Activated CD4-positive, alpha-beta T cell treated with anti-CD3 and anti-CD28 coated beads, Interleukin-2, amount 10 ng/mL, durations not matched to agents 24 days and 14 days (primary cell): Measurements from ENCODE around the gene FKBP5. TPM values are rescaled to one million over a fixed set of nuclear protein-coding genes. Genes with fewer than 3 reads are reported as not detected.
A peak's percentile ranks its signal among the peaks of the same experiment; 100 is the strongest.

ENCODE experiments used
- DNase-seq: peaks from one replicate; pipeline ENCODE4 v3.0.0; 2022
- H3K27ac Mint-ChIP-seq: one replicate; pipeline ENCODE4 v1.8.0; 2022; ENCODE audit warnings: mild to moderate bottlenecking, mixed read lengths
- H3K27me3 Mint-ChIP-seq: one replicate; pipeline ENCODE4 v1.8.0; 2022; ENCODE audit warnings: mixed read lengths
- H3K36me3 Mint-ChIP-seq: one replicate; pipeline ENCODE4 v1.8.0; 2022; ENCODE audit warnings: low read depth, mild to moderate bottlenecking, mixed read lengths
- H3K4me1 Mint-ChIP-seq: one replicate; pipeline ENCODE4 v1.8.0; 2021; ENCODE audit warnings: mixed read lengths
- H3K4me3 Mint-ChIP-seq: one replicate; pipeline ENCODE4 v1.8.0; 2022; ENCODE audit warnings: mild to moderate bottlenecking, moderate library complexity, mixed read lengths
- H3K9me3 Mint-ChIP-seq: one replicate; pipeline ENCODE4 v1.8.0; 2021; ENCODE audit warnings: mixed read lengths
- intact Hi-C: fragments of 100-400 bp; cut with micrococcal nuclease; formaldehyde crosslinking; loops from one replicate; pipeline ENCODE4 v1.15.1; 2023
- total RNA-seq: library from RNA; stranded (reverse); gene quantifications from 2 replicates; pipeline ENCODE4 v1.2.3, GENCODE V29; 2022

FKBP5 gene
- total RNA-seq, 1 donor from 2014 or later, result 85.1 TPM

- Mint-ChIP-seq H3K36me3 (peaks cover 10% of the 10 kb centered on the region), H3K27ac (no peak overlapping the region), H3K27me3 (no peaks in the 10 kb centered on the region), H3K4me1 (peaks cover 12% of the 10 kb centered on the region), H3K4me3 (no peak overlapping the region), H3K9me3 (no peaks in the 10 kb centered on the region)
- intact Hi-C loops, result no loop called here
- DNase-seq, result peak; percentile 33
Observed at GRCh38 chr6:35651244-35651643, 37.5 kb downstream of the FKBP5 start.

- Mint-ChIP-seq H3K9me3 (no peaks in the 10 kb centered on the region), H3K27ac (no peak overlapping the region), H3K36me3 (peaks cover 19% of the 10 kb centered on the region), H3K4me1 (peaks cover 18% of the 10 kb centered on the region), H3K27me3 (no peaks in the 10 kb centered on the region), H3K4me3 (no peak overlapping the region)
- intact Hi-C loops, result no loop called here
- peak; percentile 10 for DNase-seq
Observed at GRCh38 chr6:35650015-35650414, 38.7 kb downstream of the FKBP5 start.

GRCh38 chr6:35648203-35648602, 40.5 kb downstream of the FKBP5 start:
- no peaks in the 10 kb centered on the region for H3K27me3 Mint-ChIP-seq
- intact Hi-C loops, result no loop called here
- H3K36me3 Mint-ChIP-seq, result peaks cover 21% of the 10 kb centered on the region
- H3K4me1 Mint-ChIP-seq, result peaks cover 23% of the 10 kb centered on the region
- peak; percentile 24 for DNase-seq
- no peak overlapping the region for H3K4me3 Mint-ChIP-seq
- no peak overlapping the region for H3K27ac Mint-ChIP-seq
- H3K9me3 Mint-ChIP-seq, result no peaks in the 10 kb centered on the region

- Mint-ChIP-seq H3K27me3 (no peaks in the 10 kb centered on the region), H3K4me1 (peaks cover 30% of the 10 kb centered on the region), H3K36me3 (peaks cover 27% of the 10 kb centered on the region), H3K27ac (no peak overlapping the region), H3K9me3 (no peaks in the 10 kb centered on the region), H3K4me3 (no peak overlapping the region)
- DNase-seq, result peak; percentile 51
- intact Hi-C loops, result no loop called here
Observed at GRCh38 chr6:35647400-35647799, 41.3 kb downstream of the FKBP5 start.

- Mint-ChIP-seq H3K36me3 (peaks cover 41% of the 10 kb centered on the region), H3K27ac (no peak overlapping the region), H3K4me3 (no peak overlapping the region), H3K9me3 (no peaks in the 10 kb centered on the region), H3K4me1 (peaks cover 36% of the 10 kb centered on the region), H3K27me3 (no peaks in the 10 kb centered on the region)
- peak; percentile 36 for DNase-seq
- intact Hi-C loops, result loop anchor here (5.0 kb wide), 1 partner anchor 41 kb away; no protein-coding TSS in a partner anchor
Observed at GRCh38 chr6:35643162-35643535, 45.6 kb downstream of the FKBP5 start.

GRCh38 chr6:35642471-35643161, 46.1 kb downstream of the FKBP5 start:
- no peaks in the 10 kb centered on the region for H3K9me3 Mint-ChIP-seq
- intact Hi-C loops, result loop anchor here (5.0 kb wide), 1 partner anchor 40 kb away; no protein-coding TSS in a partner anchor
- peaks cover 43% of the 10 kb centered on the region for H3K36me3 Mint-ChIP-seq
- peak; percentile 52 for DNase-seq
- H3K27ac Mint-ChIP-seq, result no peak overlapping the region
- H3K4me1 Mint-ChIP-seq, result peaks cover 39% of the 10 kb centered on the region
- H3K4me3 Mint-ChIP-seq, result no peak overlapping the region
- H3K27me3 Mint-ChIP-seq, result no peaks in the 10 kb centered on the region

- Mint-ChIP-seq H3K27me3 (no peaks in the 10 kb centered on the region), H3K9me3 (no peaks in the 10 kb centered on the region), H3K4me1 (peaks cover 42% of the 10 kb centered on the region), H3K36me3 (peaks cover 48% of the 10 kb centered on the region), H3K27ac (no peak overlapping the region), H3K4me3 (no peak overlapping the region)
- DNase-seq, result peak; percentile 48
- intact Hi-C loops, result loop anchor here (5.0 kb wide), 1 partner anchor 38 kb away; no protein-coding TSS in a partner anchor
Observed at GRCh38 chr6:35640017-35640664, 48.6 kb downstream of the FKBP5 start.

GRCh38 chr6:35638679-35639078, 50.0 kb downstream of the FKBP5 start:
- Mint-ChIP-seq H3K4me3 (no peak overlapping the region), H3K27ac (no peak overlapping the region), H3K9me3 (no peaks in the 10 kb centered on the region), H3K4me1 (peaks cover 38% of the 10 kb centered on the region), H3K36me3 (peaks cover 46% of the 10 kb centered on the region), H3K27me3 (no peaks in the 10 kb centered on the region)
- peak; percentile 51 for DNase-seq
- intact Hi-C loops, result no loop called here

GRCh38 chr6:35637911-35638310, 50.8 kb downstream of the FKBP5 start:
- no peak overlapping the region for H3K27ac Mint-ChIP-seq

GRCh38 chr6:35635601-35636597, 52.8 kb downstream of the FKBP5 start:
- Mint-ChIP-seq H3K36me3 (peaks cover 43% of the 10 kb centered on the region), H3K9me3 (no peaks in the 10 kb centered on the region), H3K4me3 (peak overlapping the region; percentile 29), H3K27me3 (no peaks in the 10 kb centered on the region), H3K4me1 (peaks cover 28% of the 10 kb centered on the region), H3K27ac (peak overlapping the region; percentile 27)
- peak; percentile 40 for DNase-seq
- intact Hi-C loops, result no loop called here

More at GRCh38 chr6:35637911-35638310, 50.8 kb downstream of the FKBP5 start:
- no peak for DNase-seq
- H3K4me1 Mint-ChIP-seq, result peaks cover 32% of the 10 kb centered on the region
- H3K4me3 Mint-ChIP-seq, result no peak overlapping the region
- H3K27me3 Mint-ChIP-seq, result no peaks in the 10 kb centered on the region
- H3K36me3 Mint-ChIP-seq, result peaks cover 43% of the 10 kb centered on the region
- H3K9me3 Mint-ChIP-seq, result no peaks in the 10 kb centered on the region
- intact Hi-C loops, result no loop called here

- Mint-ChIP-seq H3K4me3 (no peak overlapping the region), H3K27me3 (no peaks in the 10 kb centered on the region), H3K27ac (no peak overlapping the region), H3K4me1 (peaks cover 24% of the 10 kb centered on the region), H3K36me3 (peaks cover 39% of the 10 kb centered on the region), H3K9me3 (no peaks in the 10 kb centered on the region)
- intact Hi-C loops, result no loop called here
- no peak for DNase-seq
Observed at GRCh38 chr6:35634316-35634715, 54.4 kb downstream of the FKBP5 start.

- H3K36me3 Mint-ChIP-seq, result peaks cover 40% of the 10 kb centered on the region
- no peaks in the 10 kb centered on the region for H3K9me3 Mint-ChIP-seq
- no peaks in the 10 kb centered on the region for H3K27me3 Mint-ChIP-seq
- H3K27ac Mint-ChIP-seq, result no peak overlapping the region
- no peak for DNase-seq
- H3K4me3 Mint-ChIP-seq, result no peak overlapping the region
- peaks cover 24% of the 10 kb centered on the region for H3K4me1 Mint-ChIP-seq
- intact Hi-C loops, result no loop called here
Observed at GRCh38 chr6:35633579-35634089, 55.1 kb downstream of the FKBP5 start.

- H3K4me3 Mint-ChIP-seq, result no peak overlapping the region
- no peaks in the 10 kb centered on the region for H3K9me3 Mint-ChIP-seq
- no peak for DNase-seq
- H3K4me1 Mint-ChIP-seq, result peaks cover 8% of the 10 kb centered on the region
- intact Hi-C loops, result no loop called here
- H3K27ac Mint-ChIP-seq, result peak overlapping the region; percentile 5
- H3K36me3 Mint-ChIP-seq, result peaks cover 25% of the 10 kb centered on the region
- H3K27me3 Mint-ChIP-seq, result no peaks in the 10 kb centered on the region
Observed at GRCh38 chr6:35629876-35630378, 58.8 kb downstream of the FKBP5 start.
